Measurements from ENCODE around the gene ARHGAP40.

DNA sequence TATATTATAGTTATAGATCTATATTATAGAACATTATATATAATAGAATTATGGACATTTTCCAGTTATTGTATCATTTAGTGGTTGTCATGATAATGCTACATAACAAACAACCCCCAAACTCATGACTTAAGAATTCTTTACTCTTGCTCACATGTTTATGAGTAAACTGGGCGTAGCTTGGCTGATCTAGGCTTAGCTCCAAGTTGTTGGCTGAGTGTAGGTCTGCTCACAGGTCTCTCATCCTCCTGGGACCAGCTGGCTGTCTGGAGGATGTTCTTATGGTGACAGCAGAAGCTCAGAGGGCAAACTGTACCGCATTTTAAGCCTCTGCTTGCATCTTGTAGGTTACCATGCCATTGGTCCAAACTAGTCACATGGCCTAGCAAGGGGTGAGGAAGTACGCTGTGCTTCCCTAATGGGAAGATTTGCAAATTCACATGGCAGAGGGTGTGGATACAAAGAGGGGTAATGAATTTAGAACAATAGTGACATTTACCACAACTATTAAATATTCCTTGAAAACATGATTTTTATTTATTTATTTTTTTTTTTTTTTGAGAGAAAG, 34.2 kb downstream of the ARHGAP40 start:
- TF ChIP-seq MAX (IDR thresholded peaks at IDR 0.05; ENCODE audit: low read depth, low read length) = peak; percentile 74
- TF ChIP-seq, protein P1, sequence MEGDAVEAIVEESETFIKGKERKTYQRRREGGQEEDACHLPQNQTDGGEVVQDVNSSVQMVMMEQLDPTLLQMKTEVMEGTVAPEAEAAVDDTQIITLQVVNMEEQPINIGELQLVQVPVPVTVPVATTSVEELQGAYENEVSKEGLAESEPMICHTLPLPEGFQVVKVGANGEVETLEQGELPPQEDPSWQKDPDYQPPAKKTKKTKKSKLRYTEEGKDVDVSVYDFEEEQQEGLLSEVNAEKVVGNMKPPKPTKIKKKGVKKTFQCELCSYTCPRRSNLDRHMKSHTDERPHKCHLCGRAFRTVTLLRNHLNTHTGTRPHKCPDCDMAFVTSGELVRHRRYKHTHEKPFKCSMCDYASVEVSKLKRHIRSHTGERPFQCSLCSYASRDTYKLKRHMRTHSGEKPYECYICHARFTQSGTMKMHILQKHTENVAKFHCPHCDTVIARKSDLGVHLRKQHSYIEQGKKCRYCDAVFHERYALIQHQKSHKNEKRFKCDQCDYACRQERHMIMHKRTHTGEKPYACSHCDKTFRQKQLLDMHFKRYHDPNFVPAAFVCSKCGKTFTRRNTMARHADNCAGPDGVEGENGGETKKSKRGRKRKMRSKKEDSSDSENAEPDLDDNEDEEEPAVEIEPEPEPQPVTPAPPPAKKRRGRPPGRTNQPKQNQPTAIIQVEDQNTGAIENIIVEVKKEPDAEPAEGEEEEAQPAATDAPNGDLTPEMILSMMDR (IDR thresholded peaks at IDR 0.05; ENCODE audit: low read depth, low read length) = no peak
- no peak for TF ChIP-seq POLR2A (IDR thresholded peaks at IDR 0.05; ENCODE audit: extremely low read depth, insufficient read length)
- no peak for TF ChIP-seq MYC (IDR thresholded peaks at IDR 0.05; ENCODE audit: low read depth, low read length)

Data from NB4 (cell line).